Tibial nerve (tissue), 3 donors: ENCODE results near the gene UBE2H.

Experiments used
- POLR2A ChIP-seq, 2 donors: fragments of 450-650 bp; IDR thresholded peaks; one replicate each; pipeline ENCODE4 v1.6.1; 2017; ENCODE audit warnings: antibody characterized with exemption in 2 of 2, mild to moderate bottlenecking in 2 of 2, moderate library complexity in 2 of 2
- TF ChIP-seq, protein P1 (sequence below), 5 experiments: fragments of 200-600 bp in 3 of 5; fragments of 450-650 bp in 2 of 5; sonication (generic) in 3 of 5; IDR thresholded peaks; one replicate each; pipeline ENCODE4 v1.5.1; 2016 to 2019; ENCODE audit warnings: antibody characterized with exemption in 5 of 5, mild to moderate bottlenecking in 3 of 5, moderate library complexity in 2 of 5

GRCh38 chr7:129829737-129830631 is 122.8 kb downstream of the UBE2H start:
- TF ChIP-seq POLR2A (IDR thresholded peaks at IDR 0.05) = no peak
- TF ChIP-seq, protein P1, sequence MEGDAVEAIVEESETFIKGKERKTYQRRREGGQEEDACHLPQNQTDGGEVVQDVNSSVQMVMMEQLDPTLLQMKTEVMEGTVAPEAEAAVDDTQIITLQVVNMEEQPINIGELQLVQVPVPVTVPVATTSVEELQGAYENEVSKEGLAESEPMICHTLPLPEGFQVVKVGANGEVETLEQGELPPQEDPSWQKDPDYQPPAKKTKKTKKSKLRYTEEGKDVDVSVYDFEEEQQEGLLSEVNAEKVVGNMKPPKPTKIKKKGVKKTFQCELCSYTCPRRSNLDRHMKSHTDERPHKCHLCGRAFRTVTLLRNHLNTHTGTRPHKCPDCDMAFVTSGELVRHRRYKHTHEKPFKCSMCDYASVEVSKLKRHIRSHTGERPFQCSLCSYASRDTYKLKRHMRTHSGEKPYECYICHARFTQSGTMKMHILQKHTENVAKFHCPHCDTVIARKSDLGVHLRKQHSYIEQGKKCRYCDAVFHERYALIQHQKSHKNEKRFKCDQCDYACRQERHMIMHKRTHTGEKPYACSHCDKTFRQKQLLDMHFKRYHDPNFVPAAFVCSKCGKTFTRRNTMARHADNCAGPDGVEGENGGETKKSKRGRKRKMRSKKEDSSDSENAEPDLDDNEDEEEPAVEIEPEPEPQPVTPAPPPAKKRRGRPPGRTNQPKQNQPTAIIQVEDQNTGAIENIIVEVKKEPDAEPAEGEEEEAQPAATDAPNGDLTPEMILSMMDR (IDR thresholded peaks at IDR 0.05) = peak; percentile 68 to 83 (median 77)
